Measurements from ENCODE around the gene SGMS2.

DNA sequence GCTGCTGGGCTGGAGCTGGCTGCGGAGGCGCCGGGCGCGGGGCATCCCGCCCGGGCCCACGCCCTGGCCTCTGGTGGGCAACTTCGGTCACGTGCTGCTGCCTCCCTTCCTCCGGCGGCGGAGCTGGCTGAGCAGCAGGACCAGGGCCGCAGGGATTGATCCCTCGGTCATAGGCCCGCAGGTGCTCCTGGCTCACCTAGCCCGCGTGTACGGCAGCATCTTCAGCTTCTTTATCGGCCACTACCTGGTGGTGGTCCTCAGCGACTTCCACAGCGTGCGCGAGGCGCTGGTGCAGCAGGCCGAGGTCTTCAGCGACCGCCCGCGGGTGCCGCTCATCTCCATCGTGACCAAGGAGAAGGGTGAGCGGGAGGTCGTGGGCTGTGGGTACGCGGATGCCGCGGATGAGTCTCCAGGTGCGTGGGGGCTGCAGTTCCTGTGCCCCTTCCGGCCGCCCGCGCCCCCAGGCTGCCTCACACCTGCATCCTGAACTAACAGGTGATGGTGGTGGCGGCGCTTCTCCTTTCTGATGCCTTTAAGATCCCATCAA lies 107.1 kb downstream of the SGMS2 start:
- TF ChIP-seq, protein P1, sequence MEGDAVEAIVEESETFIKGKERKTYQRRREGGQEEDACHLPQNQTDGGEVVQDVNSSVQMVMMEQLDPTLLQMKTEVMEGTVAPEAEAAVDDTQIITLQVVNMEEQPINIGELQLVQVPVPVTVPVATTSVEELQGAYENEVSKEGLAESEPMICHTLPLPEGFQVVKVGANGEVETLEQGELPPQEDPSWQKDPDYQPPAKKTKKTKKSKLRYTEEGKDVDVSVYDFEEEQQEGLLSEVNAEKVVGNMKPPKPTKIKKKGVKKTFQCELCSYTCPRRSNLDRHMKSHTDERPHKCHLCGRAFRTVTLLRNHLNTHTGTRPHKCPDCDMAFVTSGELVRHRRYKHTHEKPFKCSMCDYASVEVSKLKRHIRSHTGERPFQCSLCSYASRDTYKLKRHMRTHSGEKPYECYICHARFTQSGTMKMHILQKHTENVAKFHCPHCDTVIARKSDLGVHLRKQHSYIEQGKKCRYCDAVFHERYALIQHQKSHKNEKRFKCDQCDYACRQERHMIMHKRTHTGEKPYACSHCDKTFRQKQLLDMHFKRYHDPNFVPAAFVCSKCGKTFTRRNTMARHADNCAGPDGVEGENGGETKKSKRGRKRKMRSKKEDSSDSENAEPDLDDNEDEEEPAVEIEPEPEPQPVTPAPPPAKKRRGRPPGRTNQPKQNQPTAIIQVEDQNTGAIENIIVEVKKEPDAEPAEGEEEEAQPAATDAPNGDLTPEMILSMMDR (IDR thresholded peaks at IDR 0.05): peak in 1 of 6 experiments; percentile 1
- TF ChIP-seq POLR2A (IDR thresholded peaks at IDR 0.05): no peak

Measured in adrenal gland (tissue), 5 donors.